Activated CD4-positive, alpha-beta T cell treated with anti-CD3 and anti-CD28 coated beads for 36 hours (primary cell): ENCODE data around the gene PDLIM5. TPM values are rescaled to one million over a fixed set of nuclear protein-coding genes. Genes with fewer than 3 reads are reported as not detected.

Source experiments
- ATAC-seq: fragments of 200-7000 bp; cut with Tn5 transposase; one replicate; pipeline ENCODE4 v1.10.0; 2021; ENCODE audit warnings: mild to moderate bottlenecking, moderate library complexity
- CTCF ChIA-PET: fragments of 350-600 bp; sonication (Branson Sonifier 250); formaldehyde crosslinking; loops from one replicate; lab custom pipeline; 2021; ENCODE audit warnings: antibody characterized with exemption; lab: Charles Lee
- POLR2A ChIA-PET: fragments of 350-600 bp; sonication (Branson Sonifier 250); formaldehyde crosslinking; loops from one replicate; lab custom pipeline; 2021; ENCODE audit warnings: antibody characterized with exemption, inconsistent platforms; lab: Charles Lee
- DNase-seq: peaks from one replicate; pipeline ENCODE4 v3.0.0-alpha.2; 2020
- H3K27ac Mint-ChIP-seq: one replicate; pipeline ENCODE4 v1.8.0; 2021; ENCODE audit warnings: mixed read lengths
- H3K27me3 Mint-ChIP-seq: one replicate; pipeline ENCODE4 v1.8.0; 2021; ENCODE audit warnings: mixed read lengths
- H3K36me3 Mint-ChIP-seq: one replicate; pipeline ENCODE4 v1.8.0; 2021; ENCODE audit warnings: low read depth, mixed read lengths
- H3K4me1 Mint-ChIP-seq: one replicate; pipeline ENCODE4 v1.8.0; 2021; ENCODE audit warnings: mixed read lengths
- H3K4me3 Mint-ChIP-seq: one replicate; pipeline ENCODE4 v1.8.0; 2021; ENCODE audit warnings: mild to moderate bottlenecking, moderate library complexity, mixed read lengths
- H3K9me3 Mint-ChIP-seq: one replicate; pipeline ENCODE4 v1.8.0; 2021; ENCODE audit warnings: low read depth, mixed read lengths
- intact Hi-C, 2 experiments: fragments of 100-400 bp; cut with DNase I in 1 of 2; cut with micrococcal nuclease in 1 of 2; formaldehyde crosslinking; loops; one replicate each; pipeline versions ENCODE4 v1.14.2 to v1.15.1; 2022 to 2024; cut with DNase I, micrococcal nuclease
- total RNA-seq, 2 experiments: library from RNA; stranded (reverse); gene quantifications; one replicate each; pipeline ENCODE4 v1.2.3, GENCODE V29; 2021

Gene PDLIM5
- total RNA-seq, 2 experiments from 2014 or later, result 25.9 to 34.3 TPM

- POLR2A ChIA-PET, result no interaction called here
- peaks cover 3% of the 10 kb centered on the region for H3K4me1 Mint-ChIP-seq
- CTCF ChIA-PET, result no interaction called here
- H3K4me3 Mint-ChIP-seq, result no peak overlapping the region
- ATAC-seq, result no peak
- no peaks in the 10 kb centered on the region for H3K27me3 Mint-ChIP-seq
- H3K9me3 Mint-ChIP-seq, result no peaks in the 10 kb centered on the region
- no peak overlapping the region for H3K27ac Mint-ChIP-seq
- intact Hi-C loops, result no loop called here
- H3K36me3 Mint-ChIP-seq, result peaks cover 2% of the 10 kb centered on the region
- DNase-seq, result no peak
Measured at GRCh38 chr4:94531991-94532789, 80.4 kb downstream of the PDLIM5 start.

- ChIA-PET CTCF (no interaction called here), POLR2A (no interaction called here)
- ATAC-seq, result no peak
- DNase-seq, result no peak
- Mint-ChIP-seq H3K27me3 (no peaks in the 10 kb centered on the region), H3K9me3 (no peaks in the 10 kb centered on the region), H3K36me3 (no peaks in the 10 kb centered on the region), H3K4me1 (peaks cover 3% of the 10 kb centered on the region), H3K27ac (no peak overlapping the region), H3K4me3 (no peak overlapping the region)
- intact Hi-C loops, result no loop called here
Measured at GRCh38 chr4:94533405-94534223, 81.9 kb downstream of the PDLIM5 start.

- POLR2A ChIA-PET, result no interaction called here
- DNase-seq (no peak), ATAC-seq (no peak)
- no peak overlapping the region for H3K27ac Mint-ChIP-seq
- CTCF ChIA-PET, result no interaction called here
- no peak overlapping the region for H3K4me3 Mint-ChIP-seq
- H3K36me3 Mint-ChIP-seq, result no peaks in the 10 kb centered on the region
- peaks cover 3% of the 10 kb centered on the region for H3K4me1 Mint-ChIP-seq
- H3K27me3 Mint-ChIP-seq, result no peaks in the 10 kb centered on the region
- H3K9me3 Mint-ChIP-seq, result no peaks in the 10 kb centered on the region
- intact Hi-C loops, result no loop called here
Measured at GRCh38 chr4:94534401-94535312, 82.9 kb downstream of the PDLIM5 start.

GRCh38 chr4:94536049-94536448, 84.3 kb downstream of the PDLIM5 start:
- Mint-ChIP-seq H3K4me3 (no peak overlapping the region), H3K27ac (no peak overlapping the region), H3K9me3 (no peaks in the 10 kb centered on the region), H3K4me1 (peaks cover 3% of the 10 kb centered on the region), H3K36me3 (no peaks in the 10 kb centered on the region), H3K27me3 (no peaks in the 10 kb centered on the region)
- CTCF ChIA-PET, result interaction anchor here (1.7 kb wide), 1 partner anchor 9 kb away, joined by 5 read pairs; no protein-coding TSS in a partner anchor
- POLR2A ChIA-PET, result no interaction called here
- intact Hi-C loops, result no loop called here
- ATAC-seq, result no peak
- DNase-seq, result no peak

GRCh38 chr4:94536649-94537469, 85.1 kb downstream of the PDLIM5 start:
- H3K27me3 Mint-ChIP-seq, result no peaks in the 10 kb centered on the region
- H3K9me3 Mint-ChIP-seq, result no peaks in the 10 kb centered on the region
- no peak overlapping the region for H3K4me3 Mint-ChIP-seq
- ATAC-seq, result no peak
- ChIA-PET CTCF (interaction anchor here (1.7 kb wide), 1 partner anchor 10 kb away, joined by 5 read pairs; no protein-coding TSS in a partner anchor), POLR2A (no interaction called here)
- no peaks in the 10 kb centered on the region for H3K36me3 Mint-ChIP-seq
- H3K4me1 Mint-ChIP-seq, result peaks cover 3% of the 10 kb centered on the region
- intact Hi-C loops, result no loop called here
- H3K27ac Mint-ChIP-seq, result no peak overlapping the region
- no peak for DNase-seq

GRCh38 chr4:94537921-94538628, 86.3 kb downstream of the PDLIM5 start:
- Mint-ChIP-seq H3K4me3 (no peak overlapping the region), H3K27me3 (no peaks in the 10 kb centered on the region), H3K4me1 (peaks cover 3% of the 10 kb centered on the region), H3K36me3 (no peaks in the 10 kb centered on the region), H3K27ac (no peak overlapping the region), H3K9me3 (no peaks in the 10 kb centered on the region)
- ChIA-PET CTCF (interaction anchor here (0.7 kb wide), 1 partner anchor 83 kb away, joined by 3 read pairs; no protein-coding TSS in a partner anchor), POLR2A (no interaction called here)
- intact Hi-C loops, result no loop called here
- DNase-seq (no peak), ATAC-seq (no peak)

- Mint-ChIP-seq H3K4me3 (no peak overlapping the region), H3K27ac (no peak overlapping the region), H3K4me1 (peaks cover 3% of the 10 kb centered on the region), H3K36me3 (no peaks in the 10 kb centered on the region), H3K9me3 (no peaks in the 10 kb centered on the region), H3K27me3 (no peaks in the 10 kb centered on the region)
- DNase-seq (no peak), ATAC-seq (no peak)
- intact Hi-C loops, result no loop called here
- CTCF ChIA-PET, result no interaction called here
- POLR2A ChIA-PET, result no interaction called here
Measured at GRCh38 chr4:94540476-94540875, 88.7 kb downstream of the PDLIM5 start.

- no peak for DNase-seq
- Mint-ChIP-seq H3K4me1 (peaks cover 3% of the 10 kb centered on the region), H3K27ac (no peak overlapping the region), H3K36me3 (peaks cover 7% of the 10 kb centered on the region), H3K9me3 (peaks cover 2% of the 10 kb centered on the region), H3K4me3 (no peak overlapping the region), H3K27me3 (no peaks in the 10 kb centered on the region)
- ChIA-PET CTCF (no interaction called here), POLR2A (no interaction called here)
- intact Hi-C loops, result no loop called here
- ATAC-seq, result no peak
Measured at GRCh38 chr4:94544811-94545210, 93.1 kb downstream of the PDLIM5 start.

GRCh38 chr4:94545296-94545695, 93.6 kb downstream of the PDLIM5 start:
- H3K27ac Mint-ChIP-seq, result no peak overlapping the region
- DNase-seq (no peak), ATAC-seq (no peak)
- H3K27me3 Mint-ChIP-seq, result no peaks in the 10 kb centered on the region
- H3K36me3 Mint-ChIP-seq, result peaks cover 7% of the 10 kb centered on the region
- CTCF ChIA-PET, result no interaction called here
- POLR2A ChIA-PET, result no interaction called here
- no peak overlapping the region for H3K4me3 Mint-ChIP-seq
- intact Hi-C loops, result no loop called here
- H3K9me3 Mint-ChIP-seq, result peaks cover 2% of the 10 kb centered on the region
- peaks cover 3% of the 10 kb centered on the region for H3K4me1 Mint-ChIP-seq

GRCh38 chr4:94546949-94547348, 95.2 kb downstream of the PDLIM5 start:
- Mint-ChIP-seq H3K4me1 (peaks cover 3% of the 10 kb centered on the region), H3K27me3 (no peaks in the 10 kb centered on the region), H3K4me3 (no peak overlapping the region), H3K36me3 (peaks cover 7% of the 10 kb centered on the region), H3K9me3 (peaks cover 2% of the 10 kb centered on the region), H3K27ac (no peak overlapping the region)
- ATAC-seq (no peak), DNase-seq (no peak)
- ChIA-PET POLR2A (no interaction called here), CTCF (no interaction called here)
- intact Hi-C loops, result no loop called here
